ENCODE data around the gene BDKRB1. TPM values are rescaled to one million over a fixed set of nuclear protein-coding genes. Genes with fewer than 3 reads are reported as not detected.

Gene BDKRB1
- total and polyA plus RNA-seq, 11 donors, result 0.08 to 1.7 (median 0.79) TPM; not detected in 7

DNA sequence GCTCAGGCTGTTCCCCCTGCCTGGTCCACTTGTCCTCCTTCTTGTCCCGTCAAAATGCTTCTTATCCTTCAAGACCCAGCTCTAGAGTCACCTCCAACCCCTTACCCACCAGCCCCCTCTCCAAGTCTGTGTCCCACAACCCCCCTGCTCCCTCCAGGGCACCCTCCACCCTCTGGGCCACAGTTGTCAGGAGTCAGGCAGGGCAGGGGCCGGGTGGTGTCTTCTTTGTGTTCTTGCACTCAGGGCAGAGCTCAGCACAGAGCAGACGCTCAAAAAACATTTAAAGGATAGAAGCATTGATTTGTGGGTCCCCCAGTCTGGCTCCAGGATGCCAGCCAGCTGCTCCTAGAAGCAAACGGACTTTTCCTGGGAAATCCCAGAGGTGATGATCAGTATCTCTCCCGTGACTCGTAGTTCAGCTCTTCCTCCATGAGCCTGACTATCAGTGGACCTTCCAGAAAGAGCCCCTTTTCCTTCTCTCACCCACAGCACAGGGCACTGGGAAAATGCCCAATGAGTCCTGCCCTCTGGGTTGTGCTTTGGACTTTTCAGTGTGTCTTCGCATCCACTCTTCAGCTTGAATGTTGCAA, 17.2 kb upstream of the BDKRB1 start:
- DNase-seq (no peak), ATAC-seq (no peak)
- WGBS, 4 donors, result 66 to 76% (median 76%) methylated on average over 7 of the region's 7 CpGs
- Histone ChIP-seq H3K27me3 (peaks cover 0 to 20% (median 0%) of the 10 kb centered on the region in 9 donors), H3K4me3 (no peak overlapping the region), H3K36me3 (no peaks in the 10 kb centered on the region), H3K27ac (no peak overlapping the region), H3K4me1 (peaks cover 0 to 8% (median 0%) of the 10 kb centered on the region in 12 donors), H3K9me3 (no peaks in the 10 kb centered on the region)
- intact Hi-C loops (cut with DNase I), result no loop called here
- TF ChIP-seq, protein P1, sequence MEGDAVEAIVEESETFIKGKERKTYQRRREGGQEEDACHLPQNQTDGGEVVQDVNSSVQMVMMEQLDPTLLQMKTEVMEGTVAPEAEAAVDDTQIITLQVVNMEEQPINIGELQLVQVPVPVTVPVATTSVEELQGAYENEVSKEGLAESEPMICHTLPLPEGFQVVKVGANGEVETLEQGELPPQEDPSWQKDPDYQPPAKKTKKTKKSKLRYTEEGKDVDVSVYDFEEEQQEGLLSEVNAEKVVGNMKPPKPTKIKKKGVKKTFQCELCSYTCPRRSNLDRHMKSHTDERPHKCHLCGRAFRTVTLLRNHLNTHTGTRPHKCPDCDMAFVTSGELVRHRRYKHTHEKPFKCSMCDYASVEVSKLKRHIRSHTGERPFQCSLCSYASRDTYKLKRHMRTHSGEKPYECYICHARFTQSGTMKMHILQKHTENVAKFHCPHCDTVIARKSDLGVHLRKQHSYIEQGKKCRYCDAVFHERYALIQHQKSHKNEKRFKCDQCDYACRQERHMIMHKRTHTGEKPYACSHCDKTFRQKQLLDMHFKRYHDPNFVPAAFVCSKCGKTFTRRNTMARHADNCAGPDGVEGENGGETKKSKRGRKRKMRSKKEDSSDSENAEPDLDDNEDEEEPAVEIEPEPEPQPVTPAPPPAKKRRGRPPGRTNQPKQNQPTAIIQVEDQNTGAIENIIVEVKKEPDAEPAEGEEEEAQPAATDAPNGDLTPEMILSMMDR (IDR thresholded peaks at IDR 0.05), result no peak
- no peak for TF ChIP-seq POLR2A (IDR thresholded peaks at IDR 0.05)

DNA sequence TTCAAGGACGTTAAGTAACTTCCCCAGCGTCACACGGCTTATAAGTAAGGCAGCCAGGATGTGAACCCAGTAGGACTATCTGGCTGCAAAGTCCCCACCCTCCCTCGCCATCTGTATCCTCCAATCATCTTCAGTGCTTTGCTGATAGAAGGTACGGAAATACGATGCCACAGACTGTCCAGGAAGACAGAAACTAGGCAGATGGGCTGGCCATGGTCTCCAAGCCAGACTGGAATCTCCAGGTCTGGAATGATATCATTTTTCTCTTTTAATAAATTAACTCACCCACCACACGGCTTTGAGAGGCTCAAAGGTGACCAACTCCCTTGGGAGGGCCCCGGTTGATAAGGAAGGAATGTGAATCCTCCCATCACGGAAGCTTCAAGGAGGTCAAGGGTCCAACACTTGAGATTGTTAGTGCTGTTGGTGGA, 16.3 kb upstream of the BDKRB1 start:
- Histone ChIP-seq H3K36me3 (no peaks in the 10 kb centered on the region), H3K9me3 (no peaks in the 10 kb centered on the region), H3K4me1 (peaks cover 0 to 3% (median 0%) of the 10 kb centered on the region in 12 donors), H3K27me3 (peaks cover 0 to 20% (median 0%) of the 10 kb centered on the region in 9 donors), H3K27ac (no peak overlapping the region), H3K4me3 (no peak overlapping the region)
- ATAC-seq (no peak), DNase-seq (no peak)
- intact Hi-C loops (cut with DNase I), result no loop called here
- 46 to 56% (median 51%) methylated on average over 9 of the region's 9 CpGs for WGBS, 4 donors
- TF ChIP-seq, protein P1 (IDR thresholded peaks at IDR 0.05), result no peak
- TF ChIP-seq POLR2A (IDR thresholded peaks at IDR 0.05), result no peak

DNA sequence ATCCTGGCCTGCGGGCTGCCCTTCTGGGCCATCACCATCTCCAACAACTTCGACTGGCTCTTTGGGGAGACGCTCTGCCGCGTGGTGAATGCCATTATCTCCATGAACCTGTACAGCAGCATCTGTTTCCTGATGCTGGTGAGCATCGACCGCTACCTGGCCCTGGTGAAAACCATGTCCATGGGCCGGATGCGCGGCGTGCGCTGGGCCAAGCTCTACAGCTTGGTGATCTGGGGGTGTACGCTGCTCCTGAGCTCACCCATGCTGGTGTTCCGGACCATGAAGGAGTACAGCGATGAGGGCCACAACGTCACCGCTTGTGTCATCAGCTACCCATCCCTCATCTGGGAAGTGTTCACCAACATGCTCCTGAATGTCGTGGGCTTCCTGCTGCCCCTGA, 15.4 kb upstream of the BDKRB1 start:
- DNase-seq, result no peak
- no peak for ATAC-seq
- WGBS, 4 donors, result 93 to 94% (median 93%) methylated on average over 12 to 18 of the region's 18 CpGs
- intact Hi-C loops (cut with DNase I), result no loop called here
- no peak overlapping the region for H3K4me3 ChIP-seq
- no peaks in the 10 kb centered on the region for H3K4me1 ChIP-seq
- no peaks in the 10 kb centered on the region for H3K36me3 ChIP-seq
- TF ChIP-seq POLR2A (IDR thresholded peaks at IDR 0.05), result no peak
- TF ChIP-seq, protein P1 (IDR thresholded peaks at IDR 0.05), result no peak
- no peak overlapping the region for H3K27ac ChIP-seq
- H3K27me3 ChIP-seq, result peaks cover 0 to 20% (median 0%) of the 10 kb centered on the region in 9 donors
- no peaks in the 10 kb centered on the region for H3K9me3 ChIP-seq

DNA sequence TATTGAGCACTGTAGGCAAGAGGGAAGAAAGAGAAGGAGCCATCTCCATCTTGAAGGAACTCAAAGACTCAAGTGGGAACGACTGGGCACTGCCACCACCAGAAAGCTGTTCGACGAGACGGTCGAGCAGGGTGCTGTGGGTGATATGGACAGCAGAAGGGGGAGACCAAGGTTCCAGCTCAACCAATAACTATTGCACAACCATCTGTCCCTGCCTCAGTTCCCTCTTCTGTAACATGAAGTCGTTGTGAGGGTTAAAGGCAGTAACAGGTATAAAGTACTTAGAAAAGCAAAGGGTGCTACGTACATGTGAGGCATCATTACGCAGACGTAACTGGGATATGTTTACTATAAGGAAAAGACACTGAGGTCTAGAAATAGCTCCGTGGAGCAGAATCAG, 13.9 kb upstream of the BDKRB1 start:
- DNase-seq (no peak), ATAC-seq (no peak)
- no peaks in the 10 kb centered on the region for H3K9me3 ChIP-seq
- no peak for TF ChIP-seq POLR2A (IDR thresholded peaks at IDR 0.05)
- TF ChIP-seq, protein P1 (IDR thresholded peaks at IDR 0.05), result no peak
- WGBS, 4 donors, result 92 to 96% (median 94%) methylated on average over 10 of the region's 10 CpGs
- H3K27me3 ChIP-seq, result peaks cover 0 to 20% (median 0%) of the 10 kb centered on the region in 9 donors
- no peak overlapping the region for H3K4me3 ChIP-seq
- H3K27ac ChIP-seq, result no peak overlapping the region
- no peaks in the 10 kb centered on the region for H3K4me1 ChIP-seq
- intact Hi-C loops (cut with DNase I), result no loop called here
- no peaks in the 10 kb centered on the region for H3K36me3 ChIP-seq
